GM12873 (cell line): ENCODE results near the gene CRYBG1.

ENCODE experiments used
- CTCF ChIP-seq: IDR thresholded peaks from 2 replicates; pipeline ENCODE4 v1.5.1; 2012; ENCODE audit warnings: low read depth, mild to moderate bottlenecking, moderate library complexity, low read length, control low read depth; ENCODE audit not compliant: insufficient read depth; ENCODE audit errors: missing control alignments

CRYBG1 gene

GRCh38 chr6:106549521-106549920 is 189.0 kb downstream of the CRYBG1 start:
- no peak for TF ChIP-seq CTCF

GRCh38 chr6:106551155-106551554 is 190.6 kb downstream of the CRYBG1 start:
- TF ChIP-seq CTCF: no peak

- TF ChIP-seq CTCF: no peak
Measured at GRCh38 chr6:106553440-106553839, 192.9 kb downstream of the CRYBG1 start.

- TF ChIP-seq CTCF: no peak
Measured at GRCh38 chr6:106555767-106556166, 195.2 kb downstream of the CRYBG1 start.

GRCh38 chr6:106556368-106556960 is 195.9 kb downstream of the CRYBG1 start:
- TF ChIP-seq CTCF: peak; percentile 16

GRCh38 chr6:106557837-106558236 is 197.3 kb downstream of the CRYBG1 start:
- TF ChIP-seq CTCF: no peak

- TF ChIP-seq CTCF: no peak
Measured at GRCh38 chr6:106558364-106558763, 197.8 kb downstream of the CRYBG1 start.
